WTC11 (cell line): ENCODE measurements around the gene TUT4.

Experiments
- ATF1 ChIP-seq: sonication (generic); formaldehyde crosslinking; IDR thresholded peaks from 2 replicates; pipeline ENCODE4 v1.8.1; 2023; ENCODE audit warnings: mild to moderate bottlenecking, moderate library complexity, missing genetic modification reagents
- FOXJ3 ChIP-seq: sonication (generic); formaldehyde crosslinking; IDR thresholded peaks from 2 replicates; pipeline ENCODE4 v1.9.0; 2021; ENCODE audit warnings: missing genetic modification reagents, mild to moderate bottlenecking, borderline replicate concordance
- NFATC4 ChIP-seq: fragments of 250-450 bp; sonication (Bioruptor Pico); IDR thresholded peaks from 2 replicates; pipeline ENCODE4 v1.9.0; 2021; ENCODE audit warnings: mild to moderate bottlenecking
- TF ChIP-seq, protein P1 (sequence below): fragments of 200-600 bp; IDR thresholded peaks from 2 replicates; pipeline ENCODE4 v1.8.0; 2022; ENCODE audit warnings: antibody characterized with exemption
- TF ChIP-seq, protein P2 (sequence below): sonication (generic); formaldehyde crosslinking; IDR thresholded peaks from 2 replicates; pipeline ENCODE4 v1.8.1; 2022; ENCODE audit warnings: low read depth, mild to moderate bottlenecking, moderate library complexity, missing genetic modification reagents, borderline replicate concordance

DNA sequence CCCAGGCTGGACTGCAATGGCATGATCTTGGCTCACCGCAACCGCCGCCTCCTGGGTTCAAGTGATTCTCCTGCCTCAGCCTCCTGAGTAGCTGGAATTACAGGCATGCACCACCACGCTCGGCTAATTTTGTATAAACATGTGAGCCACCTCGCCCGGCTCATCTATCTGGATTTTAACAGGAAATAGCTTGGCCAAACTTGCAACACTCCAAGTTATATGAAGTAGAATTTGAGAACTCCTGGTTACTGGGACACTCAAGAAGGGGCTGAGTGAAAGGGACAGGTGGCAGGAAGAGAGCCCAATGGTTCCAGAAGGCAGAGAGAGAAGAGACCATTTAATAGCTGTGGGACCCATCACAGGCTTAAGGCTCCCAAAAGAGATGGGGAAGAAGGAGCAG, 46.3 kb upstream of the TUT4 start:
- TF ChIP-seq, protein P1, sequence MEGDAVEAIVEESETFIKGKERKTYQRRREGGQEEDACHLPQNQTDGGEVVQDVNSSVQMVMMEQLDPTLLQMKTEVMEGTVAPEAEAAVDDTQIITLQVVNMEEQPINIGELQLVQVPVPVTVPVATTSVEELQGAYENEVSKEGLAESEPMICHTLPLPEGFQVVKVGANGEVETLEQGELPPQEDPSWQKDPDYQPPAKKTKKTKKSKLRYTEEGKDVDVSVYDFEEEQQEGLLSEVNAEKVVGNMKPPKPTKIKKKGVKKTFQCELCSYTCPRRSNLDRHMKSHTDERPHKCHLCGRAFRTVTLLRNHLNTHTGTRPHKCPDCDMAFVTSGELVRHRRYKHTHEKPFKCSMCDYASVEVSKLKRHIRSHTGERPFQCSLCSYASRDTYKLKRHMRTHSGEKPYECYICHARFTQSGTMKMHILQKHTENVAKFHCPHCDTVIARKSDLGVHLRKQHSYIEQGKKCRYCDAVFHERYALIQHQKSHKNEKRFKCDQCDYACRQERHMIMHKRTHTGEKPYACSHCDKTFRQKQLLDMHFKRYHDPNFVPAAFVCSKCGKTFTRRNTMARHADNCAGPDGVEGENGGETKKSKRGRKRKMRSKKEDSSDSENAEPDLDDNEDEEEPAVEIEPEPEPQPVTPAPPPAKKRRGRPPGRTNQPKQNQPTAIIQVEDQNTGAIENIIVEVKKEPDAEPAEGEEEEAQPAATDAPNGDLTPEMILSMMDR: no peak
- TF ChIP-seq FOXJ3 (no peak), NFATC4 (no peak), ATF1 (CRISPR knock-in tag) (no peak)
- TF ChIP-seq, protein P2, sequence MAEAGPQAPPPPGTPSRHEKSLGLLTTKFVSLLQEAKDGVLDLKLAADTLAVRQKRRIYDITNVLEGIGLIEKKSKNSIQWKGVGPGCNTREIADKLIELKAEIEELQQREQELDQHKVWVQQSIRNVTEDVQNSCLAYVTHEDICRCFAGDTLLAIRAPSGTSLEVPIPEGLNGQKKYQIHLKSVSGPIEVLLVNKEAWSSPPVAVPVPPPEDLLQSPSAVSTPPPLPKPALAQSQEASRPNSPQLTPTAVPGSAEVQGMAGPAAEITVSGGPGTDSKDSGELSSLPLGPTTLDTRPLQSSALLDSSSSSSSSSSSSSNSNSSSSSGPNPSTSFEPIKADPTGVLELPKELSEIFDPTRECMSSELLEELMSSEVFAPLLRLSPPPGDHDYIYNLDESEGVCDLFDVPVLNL: no peak
